Esophagus squamous epithelium (tissue), 4 donors: ENCODE measurements around the gene FBN3.

Experiments used
- POLR2A ChIP-seq, 4 donors: fragments of 450-650 bp; IDR thresholded peaks; one replicate each; pipeline ENCODE4 v1.6.1; 2017; ENCODE audit warnings: antibody characterized with exemption in 4 of 4, mild to moderate bottlenecking in 4 of 4, moderate library complexity in 3 of 4
- TF ChIP-seq, protein P1 (sequence below), 6 experiments: fragments of 450-650 bp in 4 of 6; fragments of 200-600 bp in 2 of 6; sonication (generic) in 2 of 6; IDR thresholded peaks; one replicate each; pipeline ENCODE4 v1.5.1; 2016 to 2019; ENCODE audit warnings: antibody characterized with exemption in 6 of 6, mild to moderate bottlenecking in 4 of 6, moderate library complexity in 4 of 6

DNA sequence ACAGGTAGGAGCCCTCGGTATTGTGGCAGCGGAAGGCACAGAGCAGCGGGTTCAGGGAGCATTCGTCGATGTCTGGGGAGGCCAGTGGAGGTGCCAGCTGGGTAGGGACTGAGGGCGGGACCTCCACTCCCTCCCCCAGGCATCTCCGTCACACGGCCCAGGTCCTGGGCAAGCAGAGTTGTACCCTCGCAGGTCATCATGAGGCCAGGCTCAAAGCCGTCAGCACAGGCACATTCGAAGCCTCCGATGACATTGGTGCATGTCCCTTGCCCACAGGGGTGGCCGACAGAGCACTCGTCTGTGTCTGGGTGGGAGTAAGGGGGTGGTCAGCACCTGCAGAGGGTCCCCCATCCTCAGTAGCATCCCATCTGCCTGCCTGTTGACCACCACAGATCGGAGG lies 61.5 kb downstream of the FBN3 start:
- TF ChIP-seq, protein P1, sequence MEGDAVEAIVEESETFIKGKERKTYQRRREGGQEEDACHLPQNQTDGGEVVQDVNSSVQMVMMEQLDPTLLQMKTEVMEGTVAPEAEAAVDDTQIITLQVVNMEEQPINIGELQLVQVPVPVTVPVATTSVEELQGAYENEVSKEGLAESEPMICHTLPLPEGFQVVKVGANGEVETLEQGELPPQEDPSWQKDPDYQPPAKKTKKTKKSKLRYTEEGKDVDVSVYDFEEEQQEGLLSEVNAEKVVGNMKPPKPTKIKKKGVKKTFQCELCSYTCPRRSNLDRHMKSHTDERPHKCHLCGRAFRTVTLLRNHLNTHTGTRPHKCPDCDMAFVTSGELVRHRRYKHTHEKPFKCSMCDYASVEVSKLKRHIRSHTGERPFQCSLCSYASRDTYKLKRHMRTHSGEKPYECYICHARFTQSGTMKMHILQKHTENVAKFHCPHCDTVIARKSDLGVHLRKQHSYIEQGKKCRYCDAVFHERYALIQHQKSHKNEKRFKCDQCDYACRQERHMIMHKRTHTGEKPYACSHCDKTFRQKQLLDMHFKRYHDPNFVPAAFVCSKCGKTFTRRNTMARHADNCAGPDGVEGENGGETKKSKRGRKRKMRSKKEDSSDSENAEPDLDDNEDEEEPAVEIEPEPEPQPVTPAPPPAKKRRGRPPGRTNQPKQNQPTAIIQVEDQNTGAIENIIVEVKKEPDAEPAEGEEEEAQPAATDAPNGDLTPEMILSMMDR (IDR thresholded peaks at IDR 0.05): no peak
- TF ChIP-seq POLR2A (IDR thresholded peaks at IDR 0.05): no peak
